ENCODE measurements around the gene PIM3. TPM values are rescaled to one million over a fixed set of nuclear protein-coding genes. Genes with fewer than 3 reads are reported as not detected.

The PIM3 gene
- total RNA-seq, 4 donors from 2014 or later = 43.8 to 75.7 (median 52.1) TPM

- 96 to 100% methylated on average over 2 to 4 of the region's 22 CpGs for WGBS, 2 donors
- Histone ChIP-seq H3K36me3 (no peaks in the 10 kb centered on the region), H3K27me3 (no peaks in the 10 kb centered on the region), H3K9me3 (no peaks in the 10 kb centered on the region), H3K4me1 (peaks cover 41 to 81% (median 45%) of the 10 kb centered on the region in 3 donors), H3K27ac (peak overlapping the region in 2 of 4 donors; percentile 65 to 89), H3K4me3 (no peak overlapping the region)
- TF ChIP-seq CTCF (IDR thresholded peaks at IDR 0.05) = no peak
- no peak for TF ChIP-seq POLR2A (IDR thresholded peaks at IDR 0.05)
- intact Hi-C loops (cut with DNase I) = no loop called here
- DNase-seq = no peak
Observed at GRCh38 chr22:49955581-49956417, 4.8 kb upstream of the PIM3 start.

GRCh38 chr22:49956418-49956770 lies 4.2 kb upstream of the PIM3 start:
- H3K4me1 ChIP-seq = peaks cover 35 to 75% (median 43%) of the 10 kb centered on the region in 3 donors
- intact Hi-C loops (cut with DNase I) = no loop called here
- TF ChIP-seq POLR2A (IDR thresholded peaks at IDR 0.05) = no peak
- H3K9me3 ChIP-seq = no peaks in the 10 kb centered on the region
- no peak overlapping the region for H3K4me3 ChIP-seq
- peaks cover 0 to under 1% (median 0%) of the 10 kb centered on the region in 3 donors for H3K36me3 ChIP-seq
- H3K27ac ChIP-seq = no peak overlapping the region
- 92% methylated on average over 5 of the region's 15 CpGs; no CpG with 5 or more reads in 1 of the 2 donors for WGBS, 2 donors
- H3K27me3 ChIP-seq = no peaks in the 10 kb centered on the region
- no peak for DNase-seq

GRCh38 chr22:49956914-49957825 lies 3.4 kb upstream of the PIM3 start:
- no peak overlapping the region for H3K27ac ChIP-seq
- no peaks in the 10 kb centered on the region for H3K9me3 ChIP-seq
- H3K27me3 ChIP-seq = no peaks in the 10 kb centered on the region
- H3K36me3 ChIP-seq = peaks cover 4 to 8% (median 7%) of the 10 kb centered on the region in 3 donors
- no peak overlapping the region for H3K4me3 ChIP-seq
- peaks cover 29 to 67% (median 35%) of the 10 kb centered on the region in 3 donors for H3K4me1 ChIP-seq
- no peak for DNase-seq
- intact Hi-C loops (cut with DNase I) = no loop called here
- TF ChIP-seq POLR2A (IDR thresholded peaks at IDR 0.05) (no peak), CTCF (IDR thresholded peaks at IDR 0.05) (no peak)
- 88 to 93% methylated on average over 8 to 11 of the region's 20 CpGs for WGBS, 2 donors

GRCh38 chr22:49957826-49958365 lies 2.7 kb upstream of the PIM3 start:
- no peak for DNase-seq
- intact Hi-C loops (cut with DNase I) = no loop called here
- TF ChIP-seq POLR2A (IDR thresholded peaks at IDR 0.05) = no peak
- no peak for TF ChIP-seq CTCF (IDR thresholded peaks at IDR 0.05)
- H3K9me3 ChIP-seq = no peaks in the 10 kb centered on the region
- H3K27ac ChIP-seq = no peak overlapping the region
- H3K4me1 ChIP-seq = peaks cover 28 to 66% (median 35%) of the 10 kb centered on the region in 3 donors
- H3K36me3 ChIP-seq = peaks cover 8 to 13% (median 12%) of the 10 kb centered on the region in 3 donors
- no peak overlapping the region for H3K4me3 ChIP-seq
- WGBS, 2 donors = 60 to 87% methylated on average over 2 to 5 of the region's 12 CpGs
- no peaks in the 10 kb centered on the region for H3K27me3 ChIP-seq

GRCh38 chr22:49958366-49958921 lies 2.1 kb upstream of the PIM3 start:
- H3K36me3 ChIP-seq = peaks cover 13 to 19% (median 17%) of the 10 kb centered on the region in 3 donors
- H3K27ac ChIP-seq = peak overlapping the region in 1 of 4 donors; percentile 54
- H3K27me3 ChIP-seq = no peaks in the 10 kb centered on the region
- intact Hi-C loops (cut with DNase I) = no loop called here
- TF ChIP-seq CTCF (IDR thresholded peaks at IDR 0.05) (no peak), POLR2A (IDR thresholded peaks at IDR 0.05) (no peak)
- no peaks in the 10 kb centered on the region for H3K9me3 ChIP-seq
- no peak for DNase-seq
- 82 to 100% methylated on average over 3 to 7 of the region's 16 CpGs for WGBS, 2 donors
- H3K4me3 ChIP-seq = no peak overlapping the region
- H3K4me1 ChIP-seq = peaks cover 30 to 66% (median 35%) of the 10 kb centered on the region in 3 donors
